SK-N-SH (cell line): ENCODE data around the gene SDC3.

Source experiments
- CTCF ChIP-seq: fragments of 200-600 bp; sonication (generic); IDR thresholded peaks from 2 replicates; pipeline ENCODE4 v1.6.1; 2017; ENCODE audit warnings: antibody characterized with exemption, mild to moderate bottlenecking, moderate library complexity
- EZH2phosphoT487 ChIP-seq: fragments of 200-600 bp; sonication (generic); IDR thresholded peaks from 2 replicates; pipeline ENCODE4 v1.6.1; 2017; ENCODE audit warnings: low read depth, mixed run types, mild to moderate bottlenecking, antibody characterized with exemption, moderate library complexity, borderline replicate concordance
- FOXM1 ChIP-seq: IDR thresholded peaks from 2 replicates; pipeline ENCODE4 v1.4.0; 2012; ENCODE audit warnings: low read depth, mild to moderate bottlenecking
- POLR2AphosphoS5 ChIP-seq: IDR thresholded peaks from 2 replicates; pipeline ENCODE4 v1.6.1; 2012; ENCODE audit warnings: low read depth, low read length
- RFX5 ChIP-seq: IDR thresholded peaks from 2 replicates; pipeline ENCODE4 v1.6.1; 2012; ENCODE audit warnings: mild to moderate bottlenecking, improper control_type of control experiment, low read length
- SIN3A ChIP-seq: IDR thresholded peaks from 2 replicates; pipeline ENCODE4 v1.6.1; 2012; ENCODE audit warnings: low read depth, mild to moderate bottlenecking, low read length, moderate library complexity, borderline replicate concordance
- TAF1 ChIP-seq: IDR thresholded peaks from 2 replicates; pipeline ENCODE4 v1.6.1; 2012; ENCODE audit warnings: low read depth, mild to moderate bottlenecking, low read length, moderate library complexity, borderline replicate concordance
- YY1 ChIP-seq: IDR thresholded peaks from 2 replicates; pipeline ENCODE4 v1.4.0; 2012; ENCODE audit warnings: low read depth, mild to moderate bottlenecking
- ZBTB33 ChIP-seq: IDR thresholded peaks from 2 replicates; pipeline ENCODE4 v1.4.0; 2012; ENCODE audit warnings: low read depth, borderline replicate concordance

GRCh38 chr1:30936541-30937171, 28.1 kb upstream of the SDC3 start:
- TF ChIP-seq CTCF = no peak
- no peak for TF ChIP-seq POLR2AphosphoS5
- TF ChIP-seq SIN3A = no peak
- no peak for TF ChIP-seq YY1
- TF ChIP-seq EZH2phosphoT487 = no peak
- no peak for TF ChIP-seq ZBTB33
- TF ChIP-seq FOXM1 = no peak
- TF ChIP-seq RFX5 = no peak
- TF ChIP-seq TAF1 = no peak
